MCF 10A (cell line): ENCODE measurements around the gene ZC3H14. TPM values are rescaled to one million over a fixed set of nuclear protein-coding genes. Genes with fewer than 3 reads are reported as not detected.

Experiments used
- BruUV-seq: library from RNA; stranded (reverse); fragments of 400-500 nt; replicated peaks from 2 replicates; lab custom pipeline; 2021; lab: Mats Ljungman, UMichigan
- CTCF ChIA-PET: fragments of 300-600 bp; sonication (Branson Sonifier 250); formaldehyde crosslinking; extraction: SDS; loops from one replicate; lab custom pipeline; 2021; ENCODE audit warnings: antibody characterized with exemption, inconsistent platforms; lab: Yijun Ruan, JAX
- POLR2A ChIA-PET: fragments of 300-600, 350-650 bp; sonication (Branson Sonifier 250); formaldehyde crosslinking; extraction: SDS; loops from one replicate; lab custom pipeline; 2020; ENCODE audit warnings: antibody characterized with exemption, inconsistent platforms; lab: Yijun Ruan, JAX
- DNase-seq: peaks from one replicate; pipeline ENCODE4 v3.0.0-alpha.2; 2018; ENCODE audit not compliant: unreplicated experiment
- H3K27ac Mint-ChIP-seq: one replicate; pipeline ENCODE4 v1.8.0; 2022; ENCODE audit warnings: mild to moderate bottlenecking, low read depth, mixed read lengths; ENCODE audit not compliant: unreplicated experiment
- H3K27me3 Mint-ChIP-seq: one replicate; pipeline ENCODE4 v1.8.0; 2022; ENCODE audit warnings: mixed read lengths; ENCODE audit not compliant: insufficient read depth, unreplicated experiment
- H3K36me3 Mint-ChIP-seq: one replicate; pipeline ENCODE4 v1.8.0; 2022; ENCODE audit warnings: mild to moderate bottlenecking, moderate library complexity, mixed read lengths; ENCODE audit not compliant: insufficient read depth, unreplicated experiment
- H3K4me1 Mint-ChIP-seq: one replicate; pipeline ENCODE4 v1.8.0; 2022; ENCODE audit warnings: mixed read lengths; ENCODE audit not compliant: insufficient read depth, unreplicated experiment
- H3K4me3 Mint-ChIP-seq: one replicate; pipeline ENCODE4 v1.8.0; 2022; ENCODE audit warnings: mild to moderate bottlenecking, moderate library complexity, mixed read lengths; ENCODE audit not compliant: unreplicated experiment
- H3K9me3 Mint-ChIP-seq: one replicate; pipeline ENCODE4 v1.8.0; 2022; ENCODE audit warnings: mixed read lengths; ENCODE audit not compliant: unreplicated experiment
- intact Hi-C: fragments of 100-400 bp; cut with micrococcal nuclease; formaldehyde crosslinking; loops from 2 replicates; pipeline ENCODE4 v1.14.1; 2022
- total RNA-seq: library from RNA; stranded (reverse); gene quantifications from 2 replicates; pipeline ENCODE4 v1.2.3, GENCODE V29; 2022
- TF ChIP-seq, protein P1 (sequence below): fragments of 200-600 bp; IDR thresholded peaks from one replicate; pipeline ENCODE4 v1.8.0; 2022; ENCODE audit warnings: antibody characterized with exemption, mild to moderate bottlenecking; ENCODE audit not compliant: unreplicated experiment

ZC3H14 gene
- total RNA-seq, 1 experiment from 2014 or later, result 72.6 TPM

DNA sequence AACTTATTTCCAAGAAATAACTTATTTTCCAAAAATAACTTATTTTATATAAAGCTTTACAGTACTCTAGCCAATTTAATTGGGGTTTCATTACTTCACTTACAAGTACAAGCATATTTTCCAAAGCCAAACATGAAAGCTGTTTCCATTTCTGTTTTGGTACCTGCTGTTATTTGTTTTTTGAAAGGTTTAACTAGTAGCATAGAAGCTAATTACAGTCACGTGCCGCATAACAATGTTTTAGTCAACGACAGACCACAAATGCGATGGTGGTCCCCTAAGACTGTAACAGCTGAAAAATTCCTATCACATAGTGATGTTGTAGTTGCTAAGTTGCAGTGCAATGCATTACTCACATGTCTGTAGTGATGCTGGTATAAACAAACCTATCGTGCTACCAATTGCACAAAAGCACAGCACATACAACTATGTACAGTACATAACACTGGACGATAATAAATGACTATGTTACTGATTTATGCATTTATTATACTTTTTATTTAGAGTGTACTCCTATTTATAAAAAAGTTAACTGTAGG lies 29.7 kb upstream of the ZC3H14 start:
- Mint-ChIP-seq H3K4me1 (no peaks in the 10 kb centered on the region), H3K27me3 (no peaks in the 10 kb centered on the region), H3K36me3 (peaks cover 12% of the 10 kb centered on the region), H3K4me3 (no peak overlapping the region), H3K27ac (no peak overlapping the region), H3K9me3 (no peaks in the 10 kb centered on the region)
- no TSS peak for BruUV-seq
- POLR2A ChIA-PET, result interaction anchor here (0.8 kb wide), 1 partner anchor 13 kb away, joined by 3 read pairs; no protein-coding TSS in a partner anchor
- intact Hi-C loops, result no loop called here
- DNase-seq, result no peak
- TF ChIP-seq, protein P1, sequence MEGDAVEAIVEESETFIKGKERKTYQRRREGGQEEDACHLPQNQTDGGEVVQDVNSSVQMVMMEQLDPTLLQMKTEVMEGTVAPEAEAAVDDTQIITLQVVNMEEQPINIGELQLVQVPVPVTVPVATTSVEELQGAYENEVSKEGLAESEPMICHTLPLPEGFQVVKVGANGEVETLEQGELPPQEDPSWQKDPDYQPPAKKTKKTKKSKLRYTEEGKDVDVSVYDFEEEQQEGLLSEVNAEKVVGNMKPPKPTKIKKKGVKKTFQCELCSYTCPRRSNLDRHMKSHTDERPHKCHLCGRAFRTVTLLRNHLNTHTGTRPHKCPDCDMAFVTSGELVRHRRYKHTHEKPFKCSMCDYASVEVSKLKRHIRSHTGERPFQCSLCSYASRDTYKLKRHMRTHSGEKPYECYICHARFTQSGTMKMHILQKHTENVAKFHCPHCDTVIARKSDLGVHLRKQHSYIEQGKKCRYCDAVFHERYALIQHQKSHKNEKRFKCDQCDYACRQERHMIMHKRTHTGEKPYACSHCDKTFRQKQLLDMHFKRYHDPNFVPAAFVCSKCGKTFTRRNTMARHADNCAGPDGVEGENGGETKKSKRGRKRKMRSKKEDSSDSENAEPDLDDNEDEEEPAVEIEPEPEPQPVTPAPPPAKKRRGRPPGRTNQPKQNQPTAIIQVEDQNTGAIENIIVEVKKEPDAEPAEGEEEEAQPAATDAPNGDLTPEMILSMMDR, result no peak
- CTCF ChIA-PET, result interaction anchor here (0.8 kb wide), 1 partner anchor 1751 kb away, joined by 3 read pairs; no protein-coding TSS in a partner anchor

- H3K27ac Mint-ChIP-seq, result no peak overlapping the region
- no peaks in the 10 kb centered on the region for H3K9me3 Mint-ChIP-seq
- BruUV-seq, result no TSS peak
- H3K4me1 Mint-ChIP-seq, result no peaks in the 10 kb centered on the region
- TF ChIP-seq, protein P1, result no peak
- ChIA-PET POLR2A (interaction anchor here (0.5 kb wide), 1 partner anchor 21 kb away, joined by 3 read pairs; no protein-coding TSS in a partner anchor), CTCF (no interaction called here)
- H3K36me3 Mint-ChIP-seq, result peaks cover 6% of the 10 kb centered on the region
- intact Hi-C loops, result no loop called here
- H3K4me3 Mint-ChIP-seq, result no peak overlapping the region
- no peaks in the 10 kb centered on the region for H3K27me3 Mint-ChIP-seq
- DNase-seq, result no peak
Observed at GRCh38 chr14:88535149-88535548, 27.7 kb upstream of the ZC3H14 start.

DNA sequence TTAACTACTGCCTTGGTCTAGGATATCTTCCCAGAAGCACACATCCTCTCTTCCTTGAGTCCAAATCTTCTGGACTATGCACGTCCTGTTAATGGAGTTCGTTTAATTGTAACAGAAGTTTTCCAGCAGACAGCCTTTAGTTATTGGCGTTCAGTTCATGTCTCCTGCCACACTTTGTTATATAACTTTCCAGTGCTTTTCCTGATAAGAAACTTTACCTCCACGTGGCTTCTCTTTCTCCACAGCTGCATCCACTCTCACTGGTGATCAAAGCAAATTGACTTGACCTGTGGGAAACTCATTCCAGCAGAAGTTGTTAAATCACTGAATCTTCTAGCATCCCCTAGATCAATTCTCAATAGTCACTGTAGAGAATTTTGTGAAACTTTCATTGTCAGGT lies 27.0 kb upstream of the ZC3H14 start:
- TF ChIP-seq, protein P1, result no peak
- BruUV-seq, result no TSS peak
- DNase-seq, result no peak
- no peak overlapping the region for H3K4me3 Mint-ChIP-seq
- ChIA-PET POLR2A (no interaction called here), CTCF (no interaction called here)
- peaks cover 6% of the 10 kb centered on the region for H3K36me3 Mint-ChIP-seq
- H3K27me3 Mint-ChIP-seq, result no peaks in the 10 kb centered on the region
- no peaks in the 10 kb centered on the region for H3K4me1 Mint-ChIP-seq
- intact Hi-C loops, result no loop called here
- H3K9me3 Mint-ChIP-seq, result no peaks in the 10 kb centered on the region
- peak overlapping the region; percentile 9 for H3K27ac Mint-ChIP-seq

- Mint-ChIP-seq H3K4me3 (no peak overlapping the region), H3K36me3 (peaks cover 7% of the 10 kb centered on the region), H3K4me1 (peaks cover 6% of the 10 kb centered on the region), H3K27me3 (no peaks in the 10 kb centered on the region), H3K27ac (no peak overlapping the region), H3K9me3 (no peaks in the 10 kb centered on the region)
- no peak for DNase-seq
- ChIA-PET POLR2A (no interaction called here), CTCF (no interaction called here)
- intact Hi-C loops, result no loop called here
- no TSS peak for BruUV-seq
- TF ChIP-seq, protein P1, result no peak
Observed at GRCh38 chr14:88541324-88541723, 21.5 kb upstream of the ZC3H14 start.
